HCT116 (cell line): Measurements from ENCODE around the gene LCA5L. TPM values are rescaled to one million over a fixed set of nuclear protein-coding genes. Genes with fewer than 3 reads are reported as not detected.

ENCODE experiments used
- ATAC-seq: fragments of 200-7000 bp; cut with Tn5 transposase; 2 replicates; pipeline ENCODE4 v1.9.1; 2020; ENCODE audit warnings: mild to moderate bottlenecking, moderate library complexity
- BruUV-seq: library from RNA; stranded (reverse); fragments of 400-500 nt; replicated peaks from 2 replicates; lab custom pipeline; 2021; lab: Mats Ljungman, UMichigan
- CTCF ChIA-PET: fragments of 300-600 bp; sonication (Branson Sonifier 250); formaldehyde crosslinking; loops from one replicate; lab custom pipeline; 2021; ENCODE audit warnings: antibody characterized with exemption; lab: Charles Lee
- POLR2A ChIA-PET: fragments of 300-600, 350-600 bp; sonication (Branson Sonifier 250); formaldehyde crosslinking; loops from one replicate; lab custom pipeline; 2021; ENCODE audit warnings: antibody characterized with exemption; lab: Charles Lee
- RAD21 ChIA-PET, 2 experiments: fragments of 300-600 bp; sonication (Branson Sonifier 250); formaldehyde crosslinking; loops; one replicate each; lab custom pipeline; 2023; ENCODE audit warnings: low total read pairs in 2 of 2; ENCODE audit not compliant: uncharacterized antibody in 2 of 2, unreplicated experiment in 2 of 2, low non-redundant PET in 1 of 2; lab: Charles Lee
- DNase-seq: peaks from one replicate; pipeline ENCODE4 v3.0.0-alpha.2; 2010; ENCODE audit warnings: low read depth, low spot score
- H2AFZ ChIP-seq: fragments of 200-600 bp; shearing (Covaris generic), sonication (generic); 2 replicates; pipeline ENCODE4 v1.6.1; 2017; ENCODE audit warnings: low read depth, mixed run types, mixed read lengths, antibody characterized with exemption, low read length; ENCODE audit not compliant: poor library complexity, severe bottlenecking
- H3K27ac ChIP-seq: 2 replicates; pipeline ENCODE4 v1.5.1; 2012; ENCODE audit warnings: low read depth, low read length
- H3K27me3 ChIP-seq: fragments of 200-600 bp; sonication (generic); 2 replicates; pipeline ENCODE4 v1.6.1; 2016; ENCODE audit warnings: mixed run types, low read length, mixed read lengths; ENCODE audit not compliant: insufficient read depth
- H3K36me3 ChIP-seq, 2 experiments: fragments of 200-500 bp in 1 of 2; fragments of 200-600 bp in 1 of 2; sonication (Bioruptor generic) in 1 of 2; sonication (generic) in 1 of 2; 2 replicates each; pipeline versions ENCODE4 v1.5.1 to v1.6.1; 2014 to 2016; ENCODE audit warnings: low read length in 2 of 2, inconsistent platforms in 1 of 2, mixed read lengths in 1 of 2, mixed run types in 1 of 2; ENCODE audit not compliant: insufficient read depth in 2 of 2, control insufficient read depth in 1 of 2
- H3K4me1 ChIP-seq, 2 experiments: fragments of 200-600 bp in 1 of 2; sonication (generic) in 1 of 2; 2 replicates each; pipeline versions ENCODE4 v1.5.1 to v1.6.1; 2012 to 2017; ENCODE audit warnings: low read length in 2 of 2, inconsistent platforms in 1 of 2, mild to moderate bottlenecking in 1 of 2, mixed read lengths in 1 of 2, mixed run types in 1 of 2, moderate library complexity in 1 of 2; ENCODE audit not compliant: insufficient read depth in 2 of 2, control insufficient read depth in 1 of 2
- H3K4me2 ChIP-seq: fragments of 200-600 bp; sonication (generic); 2 replicates; pipeline ENCODE4 v1.6.1; 2017; ENCODE audit warnings: mixed run types, low read length, mixed read lengths
- H3K4me3 ChIP-seq, 2 experiments: fragments of 200-600 bp in 1 of 2; sonication (generic) in 1 of 2; replicated peaks in 1 of 2; 2 replicates each; pipeline ENCODE4 v1.5.1; 2011 to 2016; ENCODE audit warnings: low read length in 2 of 2, control low read depth in 1 of 2, low read depth in 1 of 2, mild to moderate bottlenecking in 1 of 2, mixed read lengths in 1 of 2, mixed run types in 1 of 2
- H3K79me2 ChIP-seq: fragments of 200-600 bp; sonication (generic); 2 replicates; pipeline ENCODE4 v1.6.1; 2017; ENCODE audit warnings: mild to moderate bottlenecking, mixed run types, low read length, moderate library complexity, mixed read lengths; ENCODE audit not compliant: insufficient read depth
- H3K9ac ChIP-seq: fragments of 200-600 bp; sonication (generic); 2 replicates; pipeline ENCODE4 v1.6.1; 2016; ENCODE audit warnings: low read length, mixed read lengths
- H3K9me2 ChIP-seq: fragments of 200-600 bp; sonication (generic), shearing (Covaris generic); 2 replicates; pipeline ENCODE4 v1.6.1; 2017; ENCODE audit warnings: mixed run types, mild to moderate bottlenecking, moderate library complexity; ENCODE audit not compliant: insufficient read depth
- H3K9me3 ChIP-seq, 2 experiments: fragments of 200-500 bp in 1 of 2; fragments of 200-600 bp in 1 of 2; sonication (Bioruptor generic) in 1 of 2; sonication (generic) in 1 of 2; 2 replicates each; pipeline ENCODE4 v1.6.1; 2014 to 2017; ENCODE audit warnings: low read length in 2 of 2, mixed read lengths in 2 of 2, inconsistent platforms in 1 of 2, low read depth in 1 of 2, mild to moderate bottlenecking in 1 of 2, mixed run types in 1 of 2, moderate library complexity in 1 of 2; ENCODE audit not compliant: control insufficient read depth in 1 of 2, insufficient read depth in 1 of 2
- H4K20me1 ChIP-seq: fragments of 200-600 bp; sonication (generic), shearing (Covaris generic); 2 replicates; pipeline ENCODE4 v1.6.1; 2017; ENCODE audit warnings: mixed run types, mild to moderate bottlenecking, moderate library complexity; ENCODE audit not compliant: insufficient read depth
- RAD21 ChIP-seq: IDR thresholded peaks from 2 replicates; pipeline ENCODE4 v1.6.1; 2012; ENCODE audit warnings: low read depth, mild to moderate bottlenecking
- REST ChIP-seq: IDR thresholded peaks from 2 replicates; pipeline ENCODE4 v1.6.1; 2012; ENCODE audit warnings: low read depth
- SRF ChIP-seq: IDR thresholded peaks from 2 replicates; pipeline ENCODE4 v1.6.1; 2012; ENCODE audit warnings: low read depth
- ZBTB33 ChIP-seq: IDR thresholded peaks from 2 replicates; pipeline ENCODE4 v1.6.1; 2011; ENCODE audit warnings: mild to moderate bottlenecking, low read length, moderate library complexity; ENCODE audit not compliant: insufficient replicate concordance; ENCODE audit errors: extremely low read depth
- ZNF274 ChIP-seq: fragments of 200-500 bp; sonication (Bioruptor generic); IDR thresholded peaks from 2 replicates; pipeline ENCODE4 v1.6.1; 2014; ENCODE audit warnings: mild to moderate bottlenecking, low read depth, low read length, inconsistent platforms
- intact Hi-C: fragments of 100-400 bp; cut with micrococcal nuclease; formaldehyde crosslinking; loops from 2 replicates; pipeline ENCODE4 v1.10.0; 2022
- total RNA-seq: library from RNA; stranded (reverse); gene quantifications from one replicate; pipeline ENCODE4 v1.2.1, GENCODE V29; 2021; ENCODE audit not compliant: unreplicated experiment

LCA5L gene
- total RNA-seq, 1 experiment from 2014 or later = 1.9 TPM

GRCh38 chr21:39387461-39388037 is 58.0 kb downstream of the LCA5L start:
- Histone ChIP-seq H3K27ac (peak overlapping the region; percentile 64), H3K4me2 (peak overlapping the region; percentile 80), H4K20me1 (no peaks in the 10 kb centered on the region), H3K4me1 (peaks cover 4 to 9% of the 10 kb centered on the region in 2 experiments; a peak in 2 of 4 replicates), H3K27me3 (no peaks in the 10 kb centered on the region), H3K79me2 (peaks cover 15% of the 10 kb centered on the region; the same call in 1 of the 2 replicates), H3K9me3 (no peaks in the 10 kb centered on the region), H3K9ac (peak overlapping the region; percentile 59), H2AFZ (no peak overlapping the region), H3K36me3 (peaks cover 4 to 7% of the 10 kb centered on the region in 2 experiments; a peak in 2 of 4 replicates), H3K9me2 (no peaks in the 10 kb centered on the region), H3K4me3 (peak overlapping the region; percentile 49 to 54)
- intact Hi-C loops = loop anchor here (1.0 to 10.0 kb wide), 3 partner anchors 39 to 1233 kb away; partner anchors contain the start of gene HMGN1
- ATAC-seq (peak; percentile 66), DNase-seq (peak; percentile 60)
- BruUV-seq = no TSS peak
- ChIA-PET RAD21 (interaction anchor here (0.5 to 0.6 kb wide), 4 partner anchors 21 to 215 kb away, joined by 3 to 4 read pairs (median 4); no protein-coding TSS in a partner anchor), CTCF (interaction anchor here (0.6 to 1.1 kb wide), 10 partner anchors 13 to 931 kb away, joined by 3 to 7 read pairs (median 4); partner anchors contain the start of gene PSMG1), POLR2A (interaction anchor here (0.6 to 1.0 kb wide), 3 partner anchors 14 to 207 kb away, joined by 3 to 5 read pairs (median 3); partner anchors contain the start of gene PSMG1)
- TF ChIP-seq SRF (no peak), ZNF274 (no peak), ZBTB33 (no peak), RAD21 (no peak), REST (no peak)
